Astrocyte (in vitro differentiated cells and primary cell): ENCODE measurements around the gene ATP1A2.

Experiments used
- EZH2 ChIP-seq: IDR thresholded peaks from 2 replicates; pipeline ENCODE4 v1.6.1; 2012; ENCODE audit warnings: mild to moderate bottlenecking, low read length, inconsistent platforms; ENCODE audit not compliant: insufficient read depth
- TF ChIP-seq, protein P1 (sequence below): IDR thresholded peaks from 2 replicates; pipeline ENCODE4 v1.5.1; 2011; ENCODE audit warnings: low read depth, mild to moderate bottlenecking, inconsistent platforms, low read length, moderate library complexity; ENCODE audit not compliant: insufficient read depth

DNA sequence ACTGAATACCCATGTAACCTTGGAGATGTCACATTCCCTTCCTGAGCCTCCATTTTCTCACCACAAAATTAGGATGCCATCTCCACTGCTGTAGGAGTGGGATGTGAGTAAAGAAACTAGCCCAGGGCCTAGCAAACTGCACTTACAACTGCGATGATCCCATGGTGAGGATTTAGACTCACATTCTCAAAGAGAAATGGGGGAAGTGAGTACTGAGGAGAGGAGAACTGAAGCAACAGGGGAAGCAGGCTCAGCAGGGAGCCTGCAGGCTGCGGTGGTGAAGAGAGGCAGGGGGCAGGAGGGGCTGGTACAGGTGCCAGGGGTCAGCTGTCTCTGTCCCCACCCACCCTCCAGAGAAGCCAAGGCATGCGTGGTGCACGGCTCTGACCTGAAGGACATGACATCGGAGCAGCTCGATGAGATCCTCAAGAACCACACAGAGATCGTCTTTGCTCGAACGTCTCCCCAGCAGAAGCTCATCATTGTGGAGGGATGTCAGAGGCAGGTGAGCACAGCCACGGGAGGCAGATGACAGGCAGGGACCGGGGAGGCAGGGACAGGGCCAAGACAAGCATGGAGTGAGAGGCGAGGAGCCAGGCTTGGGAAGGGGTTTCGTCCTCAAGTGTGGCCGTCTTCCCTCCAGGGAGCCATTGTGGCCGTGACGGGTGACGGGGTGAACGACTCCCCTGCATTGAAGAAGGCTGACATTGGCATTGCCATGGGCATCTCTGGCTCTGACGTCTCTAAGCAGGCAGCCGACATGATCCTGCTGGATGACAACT lies 19.4 kb downstream of the ATP1A2 start:
- TF ChIP-seq, protein P1, sequence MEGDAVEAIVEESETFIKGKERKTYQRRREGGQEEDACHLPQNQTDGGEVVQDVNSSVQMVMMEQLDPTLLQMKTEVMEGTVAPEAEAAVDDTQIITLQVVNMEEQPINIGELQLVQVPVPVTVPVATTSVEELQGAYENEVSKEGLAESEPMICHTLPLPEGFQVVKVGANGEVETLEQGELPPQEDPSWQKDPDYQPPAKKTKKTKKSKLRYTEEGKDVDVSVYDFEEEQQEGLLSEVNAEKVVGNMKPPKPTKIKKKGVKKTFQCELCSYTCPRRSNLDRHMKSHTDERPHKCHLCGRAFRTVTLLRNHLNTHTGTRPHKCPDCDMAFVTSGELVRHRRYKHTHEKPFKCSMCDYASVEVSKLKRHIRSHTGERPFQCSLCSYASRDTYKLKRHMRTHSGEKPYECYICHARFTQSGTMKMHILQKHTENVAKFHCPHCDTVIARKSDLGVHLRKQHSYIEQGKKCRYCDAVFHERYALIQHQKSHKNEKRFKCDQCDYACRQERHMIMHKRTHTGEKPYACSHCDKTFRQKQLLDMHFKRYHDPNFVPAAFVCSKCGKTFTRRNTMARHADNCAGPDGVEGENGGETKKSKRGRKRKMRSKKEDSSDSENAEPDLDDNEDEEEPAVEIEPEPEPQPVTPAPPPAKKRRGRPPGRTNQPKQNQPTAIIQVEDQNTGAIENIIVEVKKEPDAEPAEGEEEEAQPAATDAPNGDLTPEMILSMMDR: no peak
- TF ChIP-seq EZH2: no peak
